ENCODE measurements around the gene TMEM131L. TPM values are rescaled to one million over a fixed set of nuclear protein-coding genes. Genes with fewer than 3 reads are reported as not detected.

TMEM131L gene
- total RNA-seq, 3 donors from 2014 or later = 18.7 to 22.0 (median 19.5) TPM

GRCh38 chr4:153486281-153487151, 20.4 kb downstream of the TMEM131L start:
- peak; percentile 63 to 85 for DNase-seq (ENCODE audit: low spot score in 2 of 2)
- Histone ChIP-seq H3K9me3 (no peaks in the 10 kb centered on the region), H3K27ac (peak overlapping the region; percentile 86 to 94), H3K36me3 (no peaks in the 10 kb centered on the region), H3K4me3 (no peak overlapping the region), H3K4me1 (peaks cover 5 to 18% of the 10 kb centered on the region in 2 donors), H3K27me3 (no peaks in the 10 kb centered on the region)
- TF ChIP-seq POLR2A (IDR thresholded peaks at IDR 0.05) (no peak), POLR2AphosphoS5 (IDR thresholded peaks at IDR 0.05) (peak in 1 of 3 donors; percentile 29)
- intact Hi-C loops (cut with DNase I; ENCODE audit: low total_unique reads) = no loop called here

DNA sequence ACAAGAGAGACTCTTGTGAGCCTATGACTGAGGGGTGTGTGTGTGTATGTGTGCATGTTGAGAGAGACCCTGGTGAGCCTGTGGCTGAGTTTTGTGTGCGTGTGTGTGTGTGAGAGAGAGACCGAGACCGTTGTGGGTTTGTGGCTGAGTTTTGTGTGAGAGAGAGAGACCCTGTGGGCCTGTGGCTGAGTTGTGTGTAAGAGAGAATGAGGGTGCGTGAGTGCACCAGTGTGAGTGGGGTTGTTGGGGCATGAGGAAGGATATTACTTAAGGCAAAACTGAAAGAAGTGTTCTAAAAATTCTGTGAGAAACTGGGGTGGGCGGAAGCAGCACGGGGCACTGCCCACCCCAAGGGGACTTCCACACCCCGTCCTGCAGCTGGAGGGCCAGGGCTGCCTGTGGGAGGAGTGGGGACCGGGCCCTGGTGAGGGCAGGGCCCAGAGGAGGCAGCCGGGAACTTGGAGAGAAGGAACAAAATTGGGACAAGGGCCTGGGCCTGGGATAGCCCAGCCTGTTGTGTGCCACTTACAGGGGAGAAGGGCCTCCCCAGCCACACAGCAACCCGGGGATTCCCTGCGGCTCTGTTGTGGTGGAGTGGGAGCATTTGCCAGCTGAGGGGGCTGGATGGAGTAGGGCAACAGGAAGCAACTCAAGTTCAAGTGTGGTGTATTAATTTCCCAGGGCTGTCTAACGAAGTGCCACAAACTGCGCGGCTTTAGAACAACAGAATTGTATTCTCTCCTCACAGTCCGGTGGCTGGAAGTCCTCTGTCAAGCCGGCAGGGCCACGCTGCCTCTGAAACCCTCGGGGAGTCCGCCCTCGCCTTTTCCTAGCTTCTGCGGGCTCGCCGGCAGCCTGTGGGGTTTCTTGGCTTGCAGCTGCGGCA, 22.1 kb downstream of the TMEM131L start:
- no peaks in the 10 kb centered on the region for H3K36me3 ChIP-seq
- no peaks in the 10 kb centered on the region for H3K9me3 ChIP-seq
- peak overlapping the region; percentile 86 to 94 for H3K27ac ChIP-seq
- TF ChIP-seq POLR2A (IDR thresholded peaks at IDR 0.05) (no peak), CTCF (IDR thresholded peaks at IDR 0.05) (no peak), POLR2AphosphoS5 (IDR thresholded peaks at IDR 0.05) (no peak)
- peaks cover 5 to 18% of the 10 kb centered on the region in 2 donors for H3K4me1 ChIP-seq
- no peaks in the 10 kb centered on the region for H3K27me3 ChIP-seq
- intact Hi-C loops (cut with DNase I; ENCODE audit: low total_unique reads) = no loop called here
- peak in 1 of 2 donors; percentile 18 for DNase-seq (ENCODE audit: low spot score in 2 of 2)
- peak overlapping the region in 2 of 3 donors; percentile 13 to 58 for H3K4me3 ChIP-seq

- peaks cover 5 to 23% of the 10 kb centered on the region in 2 donors for H3K4me1 ChIP-seq
- peak overlapping the region; percentile 86 to 94 for H3K27ac ChIP-seq
- H3K4me3 ChIP-seq = no peak overlapping the region
- TF ChIP-seq CTCF (IDR thresholded peaks at IDR 0.05) = no peak
- TF ChIP-seq POLR2AphosphoS5 (IDR thresholded peaks at IDR 0.05) = no peak
- TF ChIP-seq POLR2A (IDR thresholded peaks at IDR 0.05) = no peak
- no peaks in the 10 kb centered on the region for H3K36me3 ChIP-seq
- no peaks in the 10 kb centered on the region for H3K9me3 ChIP-seq
- intact Hi-C loops (cut with DNase I; ENCODE audit: low total_unique reads) = no loop called here
- DNase-seq (ENCODE audit: low spot score in 2 of 2) = no peak
- no peaks in the 10 kb centered on the region for H3K27me3 ChIP-seq
Measured at GRCh38 chr4:153489856-153490558, 23.8 kb downstream of the TMEM131L start.

GRCh38 chr4:153490985-153491483, 24.9 kb downstream of the TMEM131L start:
- intact Hi-C loops (cut with DNase I; ENCODE audit: low total_unique reads) = no loop called here
- H3K27me3 ChIP-seq = no peaks in the 10 kb centered on the region
- TF ChIP-seq POLR2A (IDR thresholded peaks at IDR 0.05) = no peak
- TF ChIP-seq CTCF (IDR thresholded peaks at IDR 0.05) = no peak
- TF ChIP-seq POLR2AphosphoS5 (IDR thresholded peaks at IDR 0.05) = no peak
- H3K4me3 ChIP-seq = no peak overlapping the region
- no peak for DNase-seq (ENCODE audit: low spot score in 2 of 2)
- H3K9me3 ChIP-seq = no peaks in the 10 kb centered on the region
- no peak overlapping the region for H3K27ac ChIP-seq
- no peaks in the 10 kb centered on the region for H3K36me3 ChIP-seq
- peaks cover 5 to 23% of the 10 kb centered on the region in 2 donors for H3K4me1 ChIP-seq

- Histone ChIP-seq H3K27me3 (no peaks in the 10 kb centered on the region), H3K4me3 (no peak overlapping the region), H3K36me3 (no peaks in the 10 kb centered on the region), H3K9me3 (no peaks in the 10 kb centered on the region), H3K27ac (peak overlapping the region; percentile 69 to 81), H3K4me1 (peaks cover 6 to 8% of the 10 kb centered on the region in 2 donors)
- intact Hi-C loops (cut with DNase I; ENCODE audit: low total_unique reads) = no loop called here
- TF ChIP-seq POLR2AphosphoS5 (IDR thresholded peaks at IDR 0.05) = no peak
- no peak for TF ChIP-seq POLR2A (IDR thresholded peaks at IDR 0.05)
- TF ChIP-seq CTCF (IDR thresholded peaks at IDR 0.05) = no peak
- no peak for DNase-seq (ENCODE audit: low spot score in 2 of 2)
Measured at GRCh38 chr4:153494562-153494961, 28.4 kb downstream of the TMEM131L start.
